HG03066 (cell line): ENCODE data around the gene TMEM80.
"Not testable (repeated sequence)": the region's sequence is repeated elsewhere in the genome, so short reads cannot be mapped to it uniquely, and the experiment has no call there.

Experiments used
- ATAC-seq: cut with Tn5 transposase; IDR thresholded peaks from one replicate; pipeline ENCODE4 v1.9.1; 2021; ENCODE audit warnings: low read depth; ENCODE audit not compliant: unreplicated experiment

The TMEM80 gene

GRCh38 chr11:737899-738298, 42.3 kb downstream of the TMEM80 start:
- not testable (repeated sequence) for ATAC-seq

DNA sequence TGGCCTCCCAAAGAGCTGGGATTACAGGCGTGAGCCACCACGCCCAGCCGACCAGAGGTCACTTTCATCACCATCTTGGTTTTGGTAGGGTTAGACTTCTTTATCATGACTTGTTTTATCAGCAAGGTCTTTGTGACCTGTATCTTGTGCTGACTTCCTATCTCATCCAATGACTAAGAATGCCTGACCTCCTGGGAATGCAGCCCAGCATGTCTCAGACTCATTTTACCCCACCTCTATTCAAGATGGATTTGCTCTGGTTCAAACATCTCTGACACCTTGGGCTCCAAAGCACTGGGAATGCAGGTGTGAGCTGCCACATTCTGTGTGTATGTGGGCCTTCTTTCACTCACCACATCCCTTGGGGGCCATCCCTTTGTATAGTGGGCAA, 46.5 kb downstream of the TMEM80 start:
- ATAC-seq = no peak

GRCh38 chr11:742571-743201, 47.1 kb downstream of the TMEM80 start:
- ATAC-seq = no peak

DNA sequence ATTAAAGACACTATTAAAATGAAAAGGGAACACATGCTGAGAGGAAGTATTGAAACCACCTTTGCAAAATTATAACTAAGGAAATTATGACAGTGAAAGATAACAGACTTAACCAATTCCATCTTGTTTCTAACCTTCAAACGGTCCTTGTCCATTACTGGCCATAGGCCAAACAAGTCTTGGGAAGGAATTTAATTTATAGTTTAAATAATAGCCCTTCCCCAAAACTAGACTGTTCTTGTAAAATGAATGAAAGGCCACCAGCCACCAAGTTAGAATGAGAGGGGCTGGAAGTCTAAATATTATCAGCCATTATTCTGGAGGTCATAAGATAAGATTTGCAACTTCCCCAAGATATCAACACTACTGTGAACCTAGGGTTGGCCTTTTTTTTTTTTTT, 49.8 kb downstream of the TMEM80 start:
- no peak for ATAC-seq

GRCh38 chr11:746289-747157, 50.9 kb downstream of the TMEM80 start:
- peak; percentile 11 for ATAC-seq

- ATAC-seq = peak; percentile 89
Measured at GRCh38 chr11:747158-748006, 51.8 kb downstream of the TMEM80 start, which contains the start of gene TALDO1. Gene TALDO1 (plus strand): TSS chr11:747464. CDS start chr11:747482, 18 bp downstream.

DNA sequence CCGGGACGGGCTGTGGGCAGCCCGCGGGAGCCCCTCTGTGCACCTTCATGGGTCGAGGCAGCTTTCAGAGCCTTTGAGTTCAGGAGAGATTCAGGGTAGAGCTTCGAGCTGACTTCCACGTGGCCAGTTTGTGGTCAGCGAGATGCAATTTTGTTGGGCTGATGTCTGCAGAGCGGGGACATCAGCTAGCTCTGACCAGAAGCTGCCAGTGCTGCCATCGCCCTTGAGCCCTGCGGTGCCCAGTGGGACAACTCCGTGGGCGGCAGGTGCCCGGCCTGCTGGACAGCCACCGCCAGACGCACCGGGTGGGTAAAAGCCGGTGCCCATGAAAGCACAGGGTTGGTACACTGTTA, 52.4 kb downstream of the TMEM80 start:
- no peak for ATAC-seq

DNA sequence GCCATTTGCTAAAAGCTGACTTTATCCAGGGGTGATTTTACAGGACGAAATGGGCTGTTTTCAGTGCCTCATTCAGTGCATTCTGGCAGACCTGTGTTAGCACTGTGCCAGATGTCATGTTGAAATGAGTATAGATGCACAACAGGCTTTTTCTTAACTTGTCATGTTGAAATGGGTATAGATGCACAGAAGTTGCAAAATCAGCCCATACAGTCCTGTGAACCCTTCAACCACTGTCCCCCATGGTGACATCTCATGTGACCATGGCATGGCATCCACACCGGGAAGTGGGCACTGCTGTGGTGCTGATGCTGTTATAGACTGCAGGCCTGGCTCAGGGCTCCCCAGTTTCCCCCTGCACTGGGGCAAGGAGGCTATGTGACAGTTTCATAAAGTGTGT, 54.1 kb downstream of the TMEM80 start:
- ATAC-seq = no peak
